Mesothelial cell of epicardium (in vitro differentiated cells): ENCODE results near the gene ASIC1. TPM values are rescaled to one million over a fixed set of nuclear protein-coding genes. Genes with fewer than 3 reads are reported as not detected.

Experiments used
- DNase-seq, 2 experiments: peaks; one replicate each; pipeline ENCODE4 v3.0.0; 2021; ENCODE audit warnings: low spot score in 2 of 2; ENCODE audit not compliant: unreplicated experiment in 2 of 2
- H3K27ac Mint-ChIP-seq: 2 replicates; pipeline ENCODE4 v1.8.0; 2021; ENCODE audit warnings: mixed read lengths
- H3K27me3 Mint-ChIP-seq: 2 replicates; pipeline ENCODE4 v1.8.0; 2021; ENCODE audit warnings: low read depth, mixed read lengths
- H3K36me3 Mint-ChIP-seq: 2 replicates; pipeline ENCODE4 v1.8.0; 2021; ENCODE audit warnings: mixed read lengths
- H3K4me1 Mint-ChIP-seq: 2 replicates; pipeline ENCODE4 v1.8.0; 2021; ENCODE audit warnings: mixed read lengths
- H3K4me3 Mint-ChIP-seq: 2 replicates; pipeline ENCODE4 v1.8.0; 2021; ENCODE audit warnings: mild to moderate bottlenecking, moderate library complexity, mixed read lengths
- H3K9me3 Mint-ChIP-seq: 2 replicates; pipeline ENCODE4 v1.8.0; 2021; ENCODE audit warnings: mixed read lengths
- CTCF ChIP-seq: fragments of 200-600 bp; sonication (generic); IDR thresholded peaks from one replicate; pipeline ENCODE4 v1.5.0; 2021; ENCODE audit warnings: antibody characterized with exemption; ENCODE audit not compliant: unreplicated experiment
- total RNA-seq: library from RNA; stranded (reverse); gene quantifications from 3 replicates; pipeline ENCODE4 v1.2.1, GENCODE V29; 2021

ASIC1 gene
- total RNA-seq, 1 donor from 2014 or later = 6.1 TPM

DNA sequence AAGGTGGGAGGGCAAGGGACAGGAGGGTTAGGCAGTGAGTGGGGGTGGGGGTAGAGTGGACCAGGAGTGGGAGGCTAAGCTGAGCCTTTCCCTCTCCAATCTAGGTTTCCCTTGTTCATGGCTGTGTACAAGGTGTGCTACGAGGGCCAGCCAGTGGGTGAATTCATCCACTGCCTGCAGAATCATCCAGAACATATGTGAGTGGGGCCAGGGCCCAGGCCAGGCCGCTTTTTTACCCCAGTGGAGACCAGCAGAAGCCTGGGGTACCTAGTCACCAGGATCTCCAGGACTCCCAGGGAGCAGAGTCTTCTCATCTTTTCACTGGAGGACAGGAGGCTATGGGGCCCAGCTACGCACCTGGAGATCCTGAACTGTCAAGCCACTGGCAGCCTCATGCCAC is 51.9 kb downstream of the ASIC1 start:
- Mint-ChIP-seq H3K4me1 (peaks cover 17% of the 10 kb centered on the region), H3K27ac (no peak overlapping the region), H3K4me3 (no peak overlapping the region), H3K36me3 (no peaks in the 10 kb centered on the region), H3K9me3 (no peaks in the 10 kb centered on the region), H3K27me3 (no peaks in the 10 kb centered on the region)
- DNase-seq = no peak
- TF ChIP-seq CTCF = no peak

- Mint-ChIP-seq H3K27me3 (no peaks in the 10 kb centered on the region), H3K4me1 (peaks cover 17% of the 10 kb centered on the region), H3K36me3 (no peaks in the 10 kb centered on the region), H3K9me3 (no peaks in the 10 kb centered on the region), H3K4me3 (no peak overlapping the region), H3K27ac (peak overlapping the region; percentile 53)
- no peak for DNase-seq
- no peak for TF ChIP-seq CTCF
Observed at GRCh38 chr12:50110127-50110761, 52.8 kb downstream of the ASIC1 start.

DNA sequence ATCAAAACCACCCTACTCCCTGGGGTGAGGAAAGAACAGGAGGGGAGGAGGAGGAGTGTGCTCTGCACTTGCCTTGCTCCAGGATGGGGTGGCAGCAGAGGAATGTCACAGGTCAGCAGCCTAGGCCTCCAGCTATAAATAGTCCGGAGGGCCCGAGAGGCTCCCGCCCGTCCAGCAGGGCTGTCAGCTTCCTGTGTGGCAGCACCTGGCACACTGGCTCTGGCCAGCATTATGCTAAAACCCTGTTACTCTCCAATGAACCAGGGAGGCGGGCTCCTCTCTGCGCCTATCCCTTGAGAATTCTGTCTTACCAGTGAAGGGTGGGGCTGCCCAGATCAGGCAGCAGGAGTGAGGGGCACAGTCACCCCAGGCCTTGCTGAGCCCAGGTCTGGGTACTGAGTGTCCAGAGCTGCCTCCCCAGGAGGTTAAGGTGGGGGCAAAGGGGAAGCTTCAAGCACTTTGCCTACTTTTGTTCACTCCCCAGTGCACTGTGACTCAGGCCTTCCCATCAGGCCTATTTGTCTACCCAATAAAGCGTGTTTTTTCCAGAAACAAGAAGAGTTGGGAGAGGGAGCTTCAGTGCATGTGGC is 53.5 kb downstream of the ASIC1 start:
- TF ChIP-seq CTCF = no peak
- H3K4me3 Mint-ChIP-seq = peak overlapping the region; percentile 93
- no peaks in the 10 kb centered on the region for H3K9me3 Mint-ChIP-seq
- peaks cover 17% of the 10 kb centered on the region for H3K4me1 Mint-ChIP-seq
- no peak for DNase-seq
- peaks cover 2% of the 10 kb centered on the region for H3K36me3 Mint-ChIP-seq
- no peaks in the 10 kb centered on the region for H3K27me3 Mint-ChIP-seq
- H3K27ac Mint-ChIP-seq = no peak overlapping the region

- H3K9me3 Mint-ChIP-seq = no peaks in the 10 kb centered on the region
- peak overlapping the region; percentile 93 for H3K4me3 Mint-ChIP-seq
- TF ChIP-seq CTCF = no peak
- H3K27me3 Mint-ChIP-seq = no peaks in the 10 kb centered on the region
- H3K27ac Mint-ChIP-seq = peak overlapping the region; percentile 78
- H3K36me3 Mint-ChIP-seq = peaks cover 3% of the 10 kb centered on the region
- peaks cover 17% of the 10 kb centered on the region for H3K4me1 Mint-ChIP-seq
- no peak for DNase-seq
Observed at GRCh38 chr12:50111395-50111692, 53.9 kb downstream of the ASIC1 start.

DNA sequence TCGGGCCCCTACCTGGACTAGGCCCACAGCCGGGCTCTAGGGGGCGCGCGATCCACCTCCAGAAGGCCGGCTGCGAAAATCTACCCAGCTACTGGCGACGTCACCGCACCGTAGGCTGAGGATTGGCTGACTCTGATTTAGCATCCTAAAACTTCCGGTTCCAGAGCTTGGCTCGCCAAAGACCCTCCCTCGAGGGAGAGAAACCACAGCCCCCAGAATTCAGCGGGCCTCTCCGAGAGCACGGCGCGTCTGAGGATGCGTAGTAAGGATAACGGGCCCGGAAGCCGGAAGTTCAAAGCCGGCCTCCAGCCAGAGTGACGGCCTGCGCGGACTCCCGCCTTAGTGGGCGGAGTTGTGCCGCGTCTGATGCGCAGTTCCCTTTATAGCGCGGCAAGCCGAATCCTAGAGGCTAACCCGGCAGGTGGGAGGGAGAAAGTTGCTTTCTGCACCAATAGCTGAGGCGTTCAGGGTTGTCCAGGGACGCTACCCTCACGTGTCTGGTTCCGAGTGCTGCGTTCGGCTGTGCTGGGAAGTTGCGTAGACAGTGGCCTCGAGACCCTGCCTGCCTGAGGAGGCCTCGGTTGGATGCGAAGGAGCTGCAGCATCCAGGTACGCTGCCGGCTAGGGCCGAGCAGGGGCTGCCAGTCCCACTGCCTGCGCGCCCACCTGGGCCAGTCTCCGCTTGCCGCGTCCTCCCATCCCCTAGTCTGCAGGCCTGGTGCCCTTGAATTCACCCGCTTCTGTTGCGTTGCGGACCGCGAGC is 54.5 kb downstream of the ASIC1 start, which contains the start of gene COX14:
Gene COX14 (plus strand): TSS at position 544 of the 763 bp plus-strand sequence. CDS start 7,808 bp downstream, outside the sequence.
- Mint-ChIP-seq H3K4me1 (peaks cover 17% of the 10 kb centered on the region), H3K9me3 (no peaks in the 10 kb centered on the region), H3K27ac (peak within 1 kb of the TSS; percentile 98), H3K36me3 (peaks cover 3% of the 10 kb centered on the region), H3K27me3 (no peaks in the 10 kb centered on the region), H3K4me3 (peak within 1 kb of the TSS; percentile 93)
- peak; percentile 96 to 100 for DNase-seq
- peak; percentile 81 for TF ChIP-seq CTCF
